H1 (cell line): ENCODE data around the gene TAPT1. TPM values are rescaled to one million over a fixed set of nuclear protein-coding genes. Genes with fewer than 3 reads are reported as not detected.

Source experiments
- CTCF ChIA-PET: fragments of 300-600 bp; sonication (Branson Sonifier 250); formaldehyde crosslinking; loops from one replicate; lab custom pipeline; 2021; ENCODE audit not compliant: partially characterized antibody; lab: Charles Lee
- POLR2A ChIA-PET: fragments of 300-600 bp; sonication (Branson Sonifier 250); formaldehyde crosslinking; loops from one replicate; lab custom pipeline; 2021; ENCODE audit warnings: inconsistent platforms; ENCODE audit not compliant: partially characterized antibody; lab: Charles Lee
- DNase-seq, 2 experiments: peaks; one replicate each; pipeline versions ENCODE4 v3.0.0 to v3.0.0-alpha.2; 2010 to 2022; ENCODE audit warnings: low spot score in 2 of 2, low read depth in 1 of 2, mixed read lengths in 1 of 2
- FAIRE-seq: peaks from 2 replicates; lab custom pipeline; 2011; peaks lifted over from hg19 to GRCh38; lab: Jason Lieb, UNC
- H2AFZ ChIP-seq: 2 replicates; pipeline ENCODE4 v1.8.1; 2012; ENCODE audit warnings: low read length, inconsistent platforms
- H2AK5ac ChIP-seq: 2 replicates; pipeline ENCODE4 v1.6.1; 2013; ENCODE audit warnings: low read depth, low read length
- H2BK120ac ChIP-seq: replicated peaks from 2 replicates; pipeline ENCODE3; 2013; ENCODE audit warnings: low read depth, low read length, inconsistent platforms
- H2BK12ac ChIP-seq: 2 replicates; pipeline ENCODE4 v1.6.1; 2013; ENCODE audit warnings: low read depth, low read length
- H2BK15ac ChIP-seq: 2 replicates; pipeline ENCODE4 v1.6.1; 2013; ENCODE audit warnings: low read length
- H2BK20ac ChIP-seq: 2 replicates; pipeline ENCODE4 v1.6.1; 2013; ENCODE audit warnings: low read length
- H2BK5ac ChIP-seq: 2 replicates; pipeline ENCODE4 v1.6.1; 2013; ENCODE audit warnings: low read depth, low read length
- H3K14ac ChIP-seq: 2 replicates; pipeline ENCODE4 v1.6.1; 2013; ENCODE audit warnings: inconsistent platforms; ENCODE audit not compliant: insufficient read length
- H3K18ac ChIP-seq: 2 replicates; pipeline ENCODE4 v1.6.1; 2013; ENCODE audit warnings: low read length; ENCODE audit errors: extremely low read depth
- H3K23ac ChIP-seq: 2 replicates; pipeline ENCODE4 v1.6.1; 2013; ENCODE audit warnings: inconsistent platforms; ENCODE audit not compliant: insufficient read length
- H3K23me2 ChIP-seq: 2 replicates; pipeline ENCODE4 v1.6.1; 2013; ENCODE audit warnings: low read depth, low read length
- H3K27ac ChIP-seq: 2 replicates; pipeline ENCODE4 v1.6.1; 2011; ENCODE audit warnings: low read depth, low read length, inconsistent platforms
- H3K27me3 ChIP-seq, 4 experiments: replicated peaks in 1 of 4; 1 replicate in 1 of 4; 2 replicates in 3 of 4; pipeline versions ENCODE4 v1.6.1 to v1.8.1; 2011 to 2013; ENCODE audit warnings: low read length in 3 of 4, mild to moderate bottlenecking in 3 of 4, inconsistent platforms in 2 of 4, mixed read lengths in 2 of 4, moderate library complexity in 1 of 4; ENCODE audit not compliant: control insufficient read depth in 3 of 4, insufficient read depth in 3 of 4; ENCODE audit errors: extremely low read depth in 1 of 4
- H3K36me3 ChIP-seq, 4 experiments: 2 replicates each; pipeline versions ENCODE4 v1.6.1 to v1.8.1; 2011 to 2013; ENCODE audit warnings: mild to moderate bottlenecking in 4 of 4, low read length in 3 of 4, moderate library complexity in 2 of 4, control low read depth in 1 of 4, inconsistent platforms in 1 of 4; ENCODE audit not compliant: insufficient read depth in 4 of 4, control insufficient read depth in 2 of 4
- H3K4ac ChIP-seq: replicated peaks from 2 replicates; pipeline ENCODE3; 2013; ENCODE audit warnings: low read length, low read depth, mixed read lengths, inconsistent platforms; ENCODE audit not compliant: insufficient read length
- H3K4me1 ChIP-seq, 4 experiments: replicated peaks in 1 of 4; 1 replicate in 1 of 4; 2 replicates in 3 of 4; pipeline versions ENCODE4 v1.6.1 to v1.8.1; 2011 to 2013; ENCODE audit warnings: low read length in 3 of 4, inconsistent platforms in 2 of 4, mixed read lengths in 1 of 4; ENCODE audit not compliant: insufficient read depth in 4 of 4, control insufficient read depth in 3 of 4
- H3K4me2 ChIP-seq, 2 experiments: 2 replicates each; pipeline versions ENCODE4 v1.6.1 to v1.8.1; 2011 to 2013; ENCODE audit warnings: low read depth in 2 of 2, low read length in 2 of 2, control low read depth in 1 of 2, inconsistent platforms in 1 of 2, mild to moderate bottlenecking in 1 of 2; ENCODE audit not compliant: insufficient read depth in 1 of 2
- H3K4me3 ChIP-seq, 4 experiments: fragments of 200-600, 300-600 bp in 1 of 4; sonication (generic), shearing (Covaris generic), sonication (Bioruptor Twin) in 1 of 4; 2 replicates each; pipeline versions ENCODE4 v1.5.1 to v1.8.1; 2011 to 2016; ENCODE audit warnings: low read length in 4 of 4, low read depth in 3 of 4, control low read depth in 2 of 4, inconsistent platforms in 2 of 4, mild to moderate bottlenecking in 2 of 4, mixed read lengths in 1 of 4, moderate library complexity in 1 of 4; ENCODE audit not compliant: insufficient read depth in 2 of 4; ENCODE audit errors: extremely low read depth in 1 of 4
- H3K56ac ChIP-seq: replicated peaks from 2 replicates; pipeline ENCODE3; 2013; ENCODE audit warnings: low read depth, mild to moderate bottlenecking, mixed read lengths, low read length, inconsistent platforms; ENCODE audit not compliant: insufficient read length
- H3K79me1 ChIP-seq: 2 replicates; pipeline ENCODE4 v1.6.1; 2013; ENCODE audit warnings: low read depth, low read length, control low read depth
- H3K79me2 ChIP-seq, 2 experiments: 2 replicates each; pipeline versions ENCODE4 v1.6.1 to v1.8.1; 2012 to 2013; ENCODE audit warnings: low read length in 2 of 2, mild to moderate bottlenecking in 2 of 2, inconsistent platforms in 1 of 2; ENCODE audit not compliant: insufficient read depth in 2 of 2, control insufficient read depth in 1 of 2
- H3K9ac ChIP-seq, 4 experiments: replicated peaks in 1 of 4; 1 replicate in 1 of 4; 2 replicates in 3 of 4; pipeline versions ENCODE4 v1.6.1 to v1.8.1; 2011 to 2013; ENCODE audit warnings: low read depth in 3 of 4, low read length in 3 of 4, control low read depth in 2 of 4, mild to moderate bottlenecking in 2 of 4, moderate library complexity in 2 of 4, inconsistent platforms in 1 of 4; ENCODE audit errors: extremely low read depth in 1 of 4
- H3K9me3 ChIP-seq, 2 experiments: 2 replicates each; pipeline versions ENCODE4 v1.6.1 to v1.8.1; 2012 to 2013; ENCODE audit warnings: mild to moderate bottlenecking in 2 of 2, moderate library complexity in 2 of 2, control low read depth in 1 of 2, inconsistent platforms in 1 of 2, low read depth in 1 of 2, low read length in 1 of 2, mixed read lengths in 1 of 2; ENCODE audit not compliant: insufficient read depth in 2 of 2
- H4K20me1 ChIP-seq, 2 experiments: replicated peaks in 1 of 2; 2 replicates each; pipeline versions ENCODE3 to v1.8.1; 2011 to 2013; ENCODE audit warnings: inconsistent platforms in 2 of 2, low read length in 2 of 2, mild to moderate bottlenecking in 1 of 2; ENCODE audit not compliant: insufficient read depth in 2 of 2, control insufficient read depth in 1 of 2
- H4K5ac ChIP-seq: 2 replicates; pipeline ENCODE4 v1.6.1; 2013; ENCODE audit warnings: low read length, low read depth, mixed read lengths, inconsistent platforms; ENCODE audit not compliant: insufficient read length
- H4K8ac ChIP-seq: 2 replicates; pipeline ENCODE4 v1.8.0; 2013; ENCODE audit warnings: mild to moderate bottlenecking, moderate library complexity, low read length, inconsistent platforms; ENCODE audit not compliant: insufficient read depth; ENCODE audit errors: extremely low read depth
- H4K91ac ChIP-seq: replicated peaks from 2 replicates; pipeline ENCODE3; 2013; ENCODE audit warnings: low read length, mixed read lengths, inconsistent platforms; ENCODE audit not compliant: insufficient read length
- ATF2 ChIP-seq: IDR thresholded peaks from 2 replicates; pipeline ENCODE4 v1.6.1; 2012; ENCODE audit warnings: low read length, inconsistent platforms
- BRCA1 ChIP-seq: IDR thresholded peaks from 2 replicates; pipeline ENCODE4 v1.6.1; 2012; ENCODE audit warnings: low read depth, low read length, improper control_type of control experiment
- CBX5 ChIP-seq: fragments of 300-800, 300-1000 bp; sonication (generic); IDR thresholded peaks from 2 replicates; pipeline ENCODE4 v1.7.1; 2016; ENCODE audit warnings: antibody characterized with exemption, low read length, low read depth
- CBX8 ChIP-seq: fragments of 300-800, 300-1000 bp; sonication (generic); IDR thresholded peaks from 2 replicates; pipeline ENCODE4 v1.7.1; 2016; ENCODE audit warnings: low read depth, low read length, borderline replicate concordance
- CHD1 ChIP-seq: IDR thresholded peaks from 2 replicates; pipeline ENCODE4 v1.6.1; 2012; ENCODE audit warnings: low read depth, low read length, improper control_type of control experiment
- JUND ChIP-seq: IDR thresholded peaks from 2 replicates; pipeline ENCODE4 v1.6.1; 2011; ENCODE audit warnings: mild to moderate bottlenecking, improper control_type of control experiment, low read length
- PHF8 ChIP-seq: fragments of 200-600 bp; sonication (generic); conservative IDR thresholded peaks from 2 replicates; pipeline ENCODE4 v1.7.1; 2012; ENCODE audit warnings: low read depth, mild to moderate bottlenecking, inconsistent platforms, low read length, moderate library complexity
- POLR2AphosphoS5 ChIP-seq: IDR thresholded peaks from 2 replicates; pipeline ENCODE4 v1.6.1; 2011; ENCODE audit warnings: low read depth, low read length
- RBBP5 ChIP-seq: IDR thresholded peaks from 2 replicates; pipeline ENCODE4 v1.7.1; 2012; ENCODE audit warnings: low read depth, mild to moderate bottlenecking, inconsistent platforms, low read length, moderate library complexity, borderline replicate concordance
- SP1 ChIP-seq: IDR thresholded peaks from 2 replicates; pipeline ENCODE4 v1.6.1; 2011; ENCODE audit warnings: low read depth, low read length
- SP2 ChIP-seq: IDR thresholded peaks from 2 replicates; pipeline ENCODE4 v1.6.1; 2012; ENCODE audit warnings: mild to moderate bottlenecking, low read length, inconsistent platforms
- SRF ChIP-seq: IDR thresholded peaks from 2 replicates; pipeline ENCODE4 v1.6.1; 2011; ENCODE audit warnings: mild to moderate bottlenecking, low read depth, low read length, moderate library complexity
- TEAD4 ChIP-seq: IDR thresholded peaks from 2 replicates; pipeline ENCODE4 v1.6.1; 2012; ENCODE audit warnings: low read depth, low read length, inconsistent platforms, mixed read lengths
- YY1 ChIP-seq: IDR thresholded peaks from 2 replicates; pipeline ENCODE4 v1.6.1; 2011; ENCODE audit warnings: low read depth, mild to moderate bottlenecking, low read length
- WGBS, 2 experiments: shearing (Covaris generic) in 1 of 2; methylation state at CpG; one replicate each; pipeline versions ENCODE4 v1.1.6 to v1.1.7; 2013 to 2015; ENCODE audit warnings: low lambda C conversion rate in 2 of 2, mixed read lengths in 2 of 2, inconsistent platforms in 1 of 2, low coverage in 1 of 2, missing lambda C conversion rate in 1 of 2; ENCODE audit not compliant: insufficient replicate concordance in 2 of 2, insufficient coverage in 1 of 2, insufficient read length in 1 of 2; ENCODE audit errors: extremely low coverage in 1 of 2, missing lambda C conversion rate in 1 of 2; 5-methylcytosine and 5-hydroxymethylcytosine counted together
- polyA plus RNA-seq, 7 experiments: library from polyadenylated mRNA; depleted of rRNA in 3 of 7; stranded (reverse) in 5 of 7; unstranded in 2 of 7; fragments of >200 nt in 5 of 7; fragments of 200-250 nt in 2 of 7; gene quantifications; 1 replicate in 5 of 7; 2 replicates in 1 of 7; 4 replicates in 1 of 7; pipeline versions ENCODE4 v1.2.1 to v1.2.3, GENCODE V29; 2011 to 2013; ENCODE audit warnings: missing spikeins in 2 of 7, mixed read lengths in 2 of 7
- total RNA-seq: library from RNA; stranded (reverse); fragmentation: NEBNext Ultra II Directional; extraction: Animal tissue kit (Norgen Biotek cat#: 25700); gene quantifications from 2 replicates; pipeline ENCODE4 v1.2.1, GENCODE V29; 2021

The TAPT1 gene
- total and polyA plus RNA-seq, 2 of the 8 experiments (the other 6 are each of a cell fraction or from before 2014, with no cell fraction given), result 4.2 to 15.3 TPM

GRCh38 chr4:16235209-16235608 is 8.9 kb upstream of the TAPT1 start:
- no peaks in the 10 kb centered on the region for H3K79me1 ChIP-seq
- H2AK5ac ChIP-seq, result no peak overlapping the region
- no peak overlapping the region for H2BK20ac ChIP-seq
- no peaks in the 10 kb centered on the region for H3K9me3 ChIP-seq
- no peaks in the 10 kb centered on the region for H3K27me3 ChIP-seq
- no peak overlapping the region for H3K18ac ChIP-seq
- no peak overlapping the region for H2BK12ac ChIP-seq
- no peak overlapping the region for H3K23ac ChIP-seq
- H3K36me3 ChIP-seq, result no peaks in the 10 kb centered on the region
- H3K9ac ChIP-seq, result no peak overlapping the region
- H3K79me2 ChIP-seq, result no peaks in the 10 kb centered on the region
- no peak overlapping the region for H3K14ac ChIP-seq
- H4K91ac ChIP-seq, result no peak overlapping the region
- no peak overlapping the region for H4K5ac ChIP-seq
- no peaks in the 10 kb centered on the region for H3K23me2 ChIP-seq
- FAIRE-seq (no peak), DNase-seq (no peak)
- H3K4ac ChIP-seq, result no peak overlapping the region
- H3K4me1 ChIP-seq, result peaks cover 0 to 3% (median 0%) of the 10 kb centered on the region in 4 experiments; a peak in 1 of 7 replicates
- no peak overlapping the region for H2BK15ac ChIP-seq
- no peak overlapping the region for H4K8ac ChIP-seq
- H3K27ac ChIP-seq, result no peak overlapping the region
- POLR2A ChIA-PET, result interaction anchor here (1.7 kb wide), 1 partner anchor 8 kb away, joined by 10 read pairs; the partner anchor contains the start of gene TAPT1
- no peaks in the 10 kb centered on the region for H4K20me1 ChIP-seq
- H2BK120ac ChIP-seq, result no peak overlapping the region
- no peak overlapping the region for H3K4me3 ChIP-seq
- no peak overlapping the region for H2BK5ac ChIP-seq
- CTCF ChIA-PET, result interaction anchor here (1.4 kb wide), 1 partner anchor 45 kb away, joined by 3 read pairs; no protein-coding TSS in a partner anchor
- WGBS, 2 experiments, result 85% methylated on average over 4 of the region's 4 CpGs; no CpG with 5 or more reads in 1 of the 2 experiments
- H2AFZ ChIP-seq, result no peak overlapping the region
- no peak overlapping the region for H3K4me2 ChIP-seq
- H3K56ac ChIP-seq, result no peak overlapping the region
- no peak for TF ChIP-seq SRF
- no peak for TF ChIP-seq BRCA1
- TF ChIP-seq PHF8, result no peak
- no peak for TF ChIP-seq ATF2
- no peak for TF ChIP-seq CBX8
- no peak for TF ChIP-seq JUND
- no peak for TF ChIP-seq POLR2AphosphoS5
- no peak for TF ChIP-seq SP1
- TF ChIP-seq YY1, result no peak
- TF ChIP-seq TEAD4, result no peak
- no peak for TF ChIP-seq RBBP5
- no peak for TF ChIP-seq CHD1
- TF ChIP-seq SP2, result no peak
- no peak for TF ChIP-seq CBX5
